H1 (cell line): ENCODE results near the gene PKIB. TPM values are rescaled to one million over a fixed set of nuclear protein-coding genes. Genes with fewer than 3 reads are reported as not detected.

ENCODE experiments used
- BRCA1 ChIP-seq: IDR thresholded peaks from 2 replicates; pipeline ENCODE4 v1.6.1; 2012; ENCODE audit warnings: low read depth, low read length, improper control_type of control experiment
- KDM1A ChIP-seq: fragments of 200-600, 300-600 bp; sonication (generic); IDR thresholded peaks from 2 replicates; pipeline ENCODE4 v1.7.1; 2016; ENCODE audit warnings: mild to moderate bottlenecking, low read length, borderline replicate concordance
- POU5F1 ChIP-seq: IDR thresholded peaks from 2 replicates; pipeline ENCODE4 v1.6.1; 2011; ENCODE audit warnings: low read depth, mild to moderate bottlenecking, low read length, moderate library complexity
- RFX5 ChIP-seq: IDR thresholded peaks from 2 replicates; pipeline ENCODE4 v1.6.1; 2011; ENCODE audit warnings: low read depth, low read length, improper control_type of control experiment, borderline replicate concordance
- polyA plus RNA-seq, 7 experiments: library from polyadenylated mRNA; depleted of rRNA in 3 of 7; stranded (reverse) in 5 of 7; unstranded in 2 of 7; fragments of >200 nt in 5 of 7; fragments of 200-250 nt in 2 of 7; gene quantifications; 1 replicate in 5 of 7; 2 replicates in 1 of 7; 4 replicates in 1 of 7; pipeline versions ENCODE4 v1.2.1 to v1.2.3, GENCODE V29; 2011 to 2013; ENCODE audit warnings: missing spikeins in 2 of 7, mixed read lengths in 2 of 7
- total RNA-seq: library from RNA; stranded (reverse); fragmentation: NEBNext Ultra II Directional; extraction: Animal tissue kit (Norgen Biotek cat#: 25700); gene quantifications from 2 replicates; pipeline ENCODE4 v1.2.1, GENCODE V29; 2021

PKIB gene
- total and polyA plus RNA-seq, 2 of the 8 experiments (the other 6 are each of a cell fraction or from before 2014, with no cell fraction given) = 13.5 to 73.3 TPM

- no peak for TF ChIP-seq RFX5
- no peak for TF ChIP-seq KDM1A
- no peak for TF ChIP-seq POU5F1
- TF ChIP-seq BRCA1 = no peak
Measured at GRCh38 chr6:122660296-122660695, 50.1 kb downstream of the PKIB start (continued).
